GM21390 (cell line): Measurements from ENCODE around the gene HNMT.
"Not testable (repeated sequence)": the region's sequence is repeated elsewhere in the genome, so short reads cannot be mapped to it uniquely, and the experiment has no call there.

Experiments used
- ATAC-seq: cut with Tn5 transposase; IDR thresholded peaks from one replicate; pipeline ENCODE4 v1.9.1; 2021; ENCODE audit not compliant: unreplicated experiment

Gene HNMT

GRCh38 chr2:137945229-137945628 is 19.0 kb upstream of the HNMT start:
- no peak for ATAC-seq

GRCh38 chr2:137946227-137946626 is 18.0 kb upstream of the HNMT start:
- ATAC-seq = no peak

GRCh38 chr2:137947032-137947727 is 17.1 kb upstream of the HNMT start:
- ATAC-seq = no peak

GRCh38 chr2:137947728-137948336 is 16.4 kb upstream of the HNMT start:
- peak; percentile 50 for ATAC-seq

- no peak for ATAC-seq
Observed at GRCh38 chr2:137948894-137949293, 15.4 kb upstream of the HNMT start.

- no peak for ATAC-seq
Observed at GRCh38 chr2:137950238-137950637, 14.0 kb upstream of the HNMT start.

GRCh38 chr2:137951586-137951985 is 12.7 kb upstream of the HNMT start:
- no peak for ATAC-seq

GRCh38 chr2:137952586-137953129 is 11.6 kb upstream of the HNMT start:
- no peak for ATAC-seq

GRCh38 chr2:137955536-137955935 is 8.7 kb upstream of the HNMT start:
- no peak for ATAC-seq

- ATAC-seq = no peak
Observed at GRCh38 chr2:137957033-137957432, 7.2 kb upstream of the HNMT start.

GRCh38 chr2:137959166-137959565 is 5.1 kb upstream of the HNMT start:
- ATAC-seq = no peak

GRCh38 chr2:137960223-137960622 is 4.0 kb upstream of the HNMT start:
- ATAC-seq = no peak

GRCh38 chr2:137961602-137962001 is 2.7 kb upstream of the HNMT start:
- no peak for ATAC-seq

GRCh38 chr2:137963535-137964065 is 673 bp upstream of the HNMT start:
- no peak for ATAC-seq

- ATAC-seq = no peak
Observed at GRCh38 chr2:137964859-137965459, 686 bp downstream of the HNMT start.

- ATAC-seq = no peak
Observed at GRCh38 chr2:137966043-137966442, 1.8 kb downstream of the HNMT start.

- ATAC-seq = no peak
Observed at GRCh38 chr2:137967042-137967441, 2.8 kb downstream of the HNMT start.

GRCh38 chr2:137968477-137969417 is 4.5 kb downstream of the HNMT start:
- no peak for ATAC-seq

- no peak for ATAC-seq
Observed at GRCh38 chr2:137969418-137969765, 5.1 kb downstream of the HNMT start.

GRCh38 chr2:137969876-137970275 is 5.6 kb downstream of the HNMT start:
- no peak for ATAC-seq

- not testable (repeated sequence) for ATAC-seq
Observed at GRCh38 chr2:137971259-137971658, 7.0 kb downstream of the HNMT start.
